SK-N-SH treated with all-trans-retinoic acid at 6 μM for 48 hours (cell line): ENCODE data around the gene SLCO1B1.

Experiments
- ATAC-seq: fragments of 200-7000 bp; cut with Tn5 transposase; 3 replicates; pipeline ENCODE4 v1.9.1; 2020; ENCODE audit warnings: mild to moderate bottlenecking, moderate library complexity
- ARNTL ChIP-seq: fragments of 450-650 bp; formaldehyde crosslinking; IDR thresholded peaks from 2 replicates; pipeline ENCODE4 v1.5.0; 2020; ENCODE audit warnings: low read depth, mild to moderate bottlenecking, moderate library complexity, borderline replicate concordance
- BACH2 ChIP-seq: fragments of 250-450 bp; sonication (Bioruptor Pico); IDR thresholded peaks from 2 replicates; pipeline ENCODE4 v1.9.0; 2021; ENCODE audit warnings: mild to moderate bottlenecking, borderline replicate concordance
- CREB5 ChIP-seq: fragments of 250-450 bp; sonication (Bioruptor Pico); IDR thresholded peaks from 2 replicates; pipeline ENCODE4 v1.5.1; 2020; ENCODE audit warnings: low read depth, mild to moderate bottlenecking, moderate library complexity
- CSDC2 ChIP-seq: fragments of 250-450 bp; sonication (Bioruptor Pico); IDR thresholded peaks from 2 replicates; pipeline ENCODE4 v1.5.0; 2020; ENCODE audit warnings: mild to moderate bottlenecking, moderate library complexity
- CSRNP3 ChIP-seq: fragments of 250-450 bp; sonication (Bioruptor Pico); IDR thresholded peaks from 2 replicates; pipeline ENCODE4 v1.5.1; 2021; ENCODE audit warnings: mild to moderate bottlenecking, moderate library complexity
- ESRRG ChIP-seq: fragments of 250-450 bp; sonication (Bioruptor Pico); IDR thresholded peaks from 2 replicates; pipeline ENCODE4 v1.6.1; 2021; ENCODE audit warnings: mild to moderate bottlenecking
- GLIS3 ChIP-seq: fragments of 250-450 bp; sonication (Bioruptor Pico); IDR thresholded peaks from 2 replicates; pipeline ENCODE4 v1.5.0; 2020; ENCODE audit warnings: mild to moderate bottlenecking, moderate library complexity
- ISL1 ChIP-seq: fragments of 250-450 bp; sonication (Bioruptor Pico); IDR thresholded peaks from 2 replicates; pipeline ENCODE4 v2.1.2; 2022; ENCODE audit warnings: mild to moderate bottlenecking, moderate library complexity
- OSR1 ChIP-seq: fragments of 250-450 bp; sonication (Bioruptor Pico); IDR thresholded peaks from 2 replicates; pipeline ENCODE4 v1.8.0; 2022; ENCODE audit warnings: moderate library complexity, mild to moderate bottlenecking, inconsistent platforms
- PATZ1 ChIP-seq: fragments of 250-450 bp; sonication (Bioruptor Pico); IDR thresholded peaks from 2 replicates; pipeline ENCODE4 v1.8.0; 2020; ENCODE audit warnings: mild to moderate bottlenecking, moderate library complexity, borderline replicate concordance
- POU6F1 ChIP-seq: fragments of 250-450 bp; sonication (Bioruptor Pico); IDR thresholded peaks from 2 replicates; pipeline ENCODE4 v1.8.0; 2021; ENCODE audit warnings: low read depth, mild to moderate bottlenecking, moderate library complexity, borderline replicate concordance
- PPARA ChIP-seq: fragments of 250-450 bp; sonication (Bioruptor Pico); IDR thresholded peaks from 2 replicates; pipeline ENCODE4 v1.5.0; 2020; ENCODE audit warnings: mild to moderate bottlenecking, borderline replicate concordance
- RARB ChIP-seq: fragments of 250-450 bp; sonication (Bioruptor Pico); IDR thresholded peaks from 2 replicates; pipeline ENCODE4 v1.8.0; 2021; ENCODE audit warnings: mild to moderate bottlenecking, moderate library complexity
- SNAI2 ChIP-seq: fragments of 250-450 bp; sonication (Bioruptor Pico); IDR thresholded peaks from 2 replicates; pipeline ENCODE4 v1.5.0; 2020; ENCODE audit warnings: mild to moderate bottlenecking, moderate library complexity
- TCF4 ChIP-seq: fragments of 250-450 bp; sonication (Bioruptor Pico); IDR thresholded peaks from 2 replicates; pipeline ENCODE4 v1.8.0; 2021; ENCODE audit warnings: mild to moderate bottlenecking, moderate library complexity, borderline replicate concordance
- TOX ChIP-seq: fragments of 250-450 bp; sonication (Bioruptor Pico); IDR thresholded peaks from 2 replicates; pipeline ENCODE4 v1.8.0; 2021; ENCODE audit warnings: mild to moderate bottlenecking, moderate library complexity, borderline replicate concordance
- ZFP3 ChIP-seq: fragments of 250-450 bp; sonication (Bioruptor Pico); IDR thresholded peaks from 2 replicates; pipeline ENCODE4 v1.5.0; 2020; ENCODE audit warnings: mild to moderate bottlenecking, moderate library complexity
- ZFP30 ChIP-seq: fragments of 450-650 bp; formaldehyde crosslinking; IDR thresholded peaks from 2 replicates; pipeline ENCODE4 v1.5.0; 2022; ENCODE audit warnings: mild to moderate bottlenecking, moderate library complexity
- ZNF565 ChIP-seq: fragments of 450-650 bp; formaldehyde crosslinking; conservative IDR thresholded peaks from 2 replicates; pipeline ENCODE4 v1.5.0; 2020; ENCODE audit warnings: low read depth, mild to moderate bottlenecking, moderate library complexity
- ZNF70 ChIP-seq: fragments of 450-650 bp; formaldehyde crosslinking; IDR thresholded peaks from 2 replicates; pipeline ENCODE4 v1.5.0; 2020; ENCODE audit warnings: mild to moderate bottlenecking, moderate library complexity

Gene SLCO1B1

GRCh38 chr12:21248679-21249078 lies 117.7 kb downstream of the SLCO1B1 start (continued):
- TF ChIP-seq ZNF565 (no peak), ARNTL (no peak), ZFP3 (CRISPR knock-in tag) (no peak), BACH2 (no peak)

GRCh38 chr12:21252070-21252469 lies 121.1 kb downstream of the SLCO1B1 start:
- no peak for TF ChIP-seq ZNF70 (CRISPR knock-in tag)
- TF ChIP-seq OSR1 (CRISPR knock-in tag), result no peak
- TF ChIP-seq ESRRG (CRISPR knock-in tag), result no peak
- no peak for TF ChIP-seq ARNTL
- no peak for TF ChIP-seq RARB (CRISPR knock-in tag)

GRCh38 chr12:21257172-21257571 lies 126.2 kb downstream of the SLCO1B1 start:
- ATAC-seq, result no peak
- TF ChIP-seq ARNTL, result no peak
- TF ChIP-seq ZNF70 (CRISPR knock-in tag), result no peak
- TF ChIP-seq POU6F1 (CRISPR knock-in tag), result no peak
- TF ChIP-seq, all 23 proteins: peak for 0

More at GRCh38 chr12:21252070-21252469, 121.1 kb downstream of the SLCO1B1 start:
- ATAC-seq, result no peak

GRCh38 chr12:21264232-21264631 lies 133.2 kb downstream of the SLCO1B1 start:
- ATAC-seq, result no peak
- no peak for TF ChIP-seq ZFP3 (CRISPR knock-in tag)
- no peak for TF ChIP-seq GLIS3 (CRISPR knock-in tag)
- no peak for TF ChIP-seq ZNF70 (CRISPR knock-in tag)
- TF ChIP-seq PATZ1 (CRISPR knock-in tag), result no peak
- TF ChIP-seq CSRNP3 (CRISPR knock-in tag), result no peak
- TF ChIP-seq ZNF565, result no peak
- no peak for TF ChIP-seq ZFP30 (CRISPR knock-in tag)
- TF ChIP-seq ESRRG (CRISPR knock-in tag), result no peak
- no peak for TF ChIP-seq POU6F1 (CRISPR knock-in tag)
- TF ChIP-seq ARNTL, result no peak
- TF ChIP-seq SNAI2 (CRISPR knock-in tag), result no peak
- no peak for TF ChIP-seq OSR1 (CRISPR knock-in tag)
- no peak for TF ChIP-seq ISL1 (CRISPR knock-in tag)

GRCh38 chr12:21265932-21266331 lies 134.9 kb downstream of the SLCO1B1 start:
- ATAC-seq, result no peak
- TF ChIP-seq PATZ1 (CRISPR knock-in tag), result no peak
- no peak for TF ChIP-seq TOX (CRISPR knock-in tag)
- no peak for TF ChIP-seq TCF4 (CRISPR knock-in tag)
- TF ChIP-seq ZNF565, result no peak
- no peak for TF ChIP-seq CREB5 (CRISPR knock-in tag)
- no peak for TF ChIP-seq ESRRG (CRISPR knock-in tag)
- TF ChIP-seq RARB (CRISPR knock-in tag), result no peak
- no peak for TF ChIP-seq ZFP30 (CRISPR knock-in tag)
- no peak for TF ChIP-seq SNAI2 (CRISPR knock-in tag)
- TF ChIP-seq BACH2, result no peak
- TF ChIP-seq CSDC2 (CRISPR knock-in tag), result no peak
- no peak for TF ChIP-seq ISL1 (CRISPR knock-in tag)
- no peak for TF ChIP-seq PPARA (CRISPR knock-in tag)
